Bronchial epithelial cell (primary cell): Measurements from ENCODE around the gene NUP160. TPM values are rescaled to one million over a fixed set of nuclear protein-coding genes. Genes with fewer than 3 reads are reported as not detected.
"Not testable (repeated sequence)": the region's sequence is repeated elsewhere in the genome, so short reads cannot be mapped to it uniquely, and the experiment has no call there.

Experiments
- DNase-seq: peaks from one replicate; pipeline ENCODE4 v3.0.0-alpha.2; 2010; ENCODE audit warnings: low read depth
- FAIRE-seq: peaks from 2 replicates; lab custom pipeline; 2011; peaks lifted over from hg19 to GRCh38; lab: Jason Lieb, UNC
- H3K27me3 ChIP-seq: 2 replicates; pipeline ENCODE4 v1.5.1; 2011; ENCODE audit warnings: low read length; ENCODE audit not compliant: control insufficient read depth, insufficient read depth
- H3K36me3 ChIP-seq: 2 replicates; pipeline ENCODE4 v1.5.1; 2011; ENCODE audit warnings: low read length; ENCODE audit not compliant: control insufficient read depth, insufficient read depth
- H3K4me3 ChIP-seq: 2 replicates; pipeline ENCODE4 v1.5.1; 2011; ENCODE audit warnings: mild to moderate bottlenecking, low read depth, low read length, control low read depth
- CTCF ChIP-seq: IDR thresholded peaks from 2 replicates; pipeline ENCODE4 v1.5.1; 2011; ENCODE audit warnings: mild to moderate bottlenecking, moderate library complexity, low read length, control low read depth, inconsistent platforms; ENCODE audit not compliant: insufficient read depth, severe bottlenecking
- total RNA-seq: library from RNA; depleted of rRNA; stranded (reverse); fragments of >200 nt; gene quantifications from 2 replicates; pipeline ENCODE4 v1.2.1, GENCODE V29; 2014

Gene NUP160
- total RNA-seq, 1 donor from 2014 or later = 28.4 TPM

- H3K27me3 ChIP-seq = no peaks in the 10 kb centered on the region
- FAIRE-seq (no peak), DNase-seq (no peak)
- peaks cover 3% of the 10 kb centered on the region for H3K36me3 ChIP-seq
- H3K4me3 ChIP-seq = no peak overlapping the region
- TF ChIP-seq CTCF = no peak
Observed at GRCh38 chr11:47828284-47828683, 19.9 kb downstream of the NUP160 start.

GRCh38 chr11:47822664-47823063, 25.5 kb downstream of the NUP160 start:
- FAIRE-seq, H3K36me3 ChIP-seq, DNase-seq, H3K27me3 ChIP-seq, H3K4me3 ChIP-seq: not testable (repeated sequence)

GRCh38 chr11:47819743-47820142, 28.4 kb downstream of the NUP160 start:
- H3K36me3 ChIP-seq = peaks cover 4% of the 10 kb centered on the region
- DNase-seq = no peak
- no peak for TF ChIP-seq CTCF
- no peak overlapping the region for H3K4me3 ChIP-seq
- H3K27me3 ChIP-seq = no peaks in the 10 kb centered on the region
- FAIRE-seq = no peak

- no peak overlapping the region for H3K4me3 ChIP-seq
- H3K27me3 ChIP-seq = no peaks in the 10 kb centered on the region
- no peak for TF ChIP-seq CTCF
- H3K36me3 ChIP-seq = peaks cover 9% of the 10 kb centered on the region
- FAIRE-seq = no peak
- DNase-seq = no peak
Observed at GRCh38 chr11:47800759-47801158, 47.4 kb downstream of the NUP160 start.

- Histone ChIP-seq H3K27me3 (no peaks in the 10 kb centered on the region), H3K4me3 (no peak overlapping the region), H3K36me3 (peaks cover 10% of the 10 kb centered on the region)
- peak; percentile 74 for DNase-seq
- no peak for TF ChIP-seq CTCF
- no peak for FAIRE-seq
Observed at GRCh38 chr11:47797633-47798032, 50.5 kb downstream of the NUP160 start.

- no peak for DNase-seq
- Histone ChIP-seq H3K27me3 (no peaks in the 10 kb centered on the region), H3K36me3 (peaks cover 5% of the 10 kb centered on the region), H3K4me3 (no peak overlapping the region)
- no peak for TF ChIP-seq CTCF
- no peak for FAIRE-seq
Observed at GRCh38 chr11:47791774-47792430, 56.2 kb downstream of the NUP160 start.

- not testable (repeated sequence) for H3K36me3 ChIP-seq, H3K27me3 ChIP-seq, DNase-seq, H3K4me3 ChIP-seq, FAIRE-seq
Observed at GRCh38 chr11:47790017-47790416, 58.1 kb downstream of the NUP160 start.
